ENCODE results near the gene BIRC3.
A peak's percentile ranks its signal among the peaks of the same experiment; 100 is the strongest.
"Not testable (repeated sequence)": the region's sequence is repeated elsewhere in the genome, so short reads cannot be mapped to it uniquely, and the experiment has no call there.

Gene BIRC3

DNA sequence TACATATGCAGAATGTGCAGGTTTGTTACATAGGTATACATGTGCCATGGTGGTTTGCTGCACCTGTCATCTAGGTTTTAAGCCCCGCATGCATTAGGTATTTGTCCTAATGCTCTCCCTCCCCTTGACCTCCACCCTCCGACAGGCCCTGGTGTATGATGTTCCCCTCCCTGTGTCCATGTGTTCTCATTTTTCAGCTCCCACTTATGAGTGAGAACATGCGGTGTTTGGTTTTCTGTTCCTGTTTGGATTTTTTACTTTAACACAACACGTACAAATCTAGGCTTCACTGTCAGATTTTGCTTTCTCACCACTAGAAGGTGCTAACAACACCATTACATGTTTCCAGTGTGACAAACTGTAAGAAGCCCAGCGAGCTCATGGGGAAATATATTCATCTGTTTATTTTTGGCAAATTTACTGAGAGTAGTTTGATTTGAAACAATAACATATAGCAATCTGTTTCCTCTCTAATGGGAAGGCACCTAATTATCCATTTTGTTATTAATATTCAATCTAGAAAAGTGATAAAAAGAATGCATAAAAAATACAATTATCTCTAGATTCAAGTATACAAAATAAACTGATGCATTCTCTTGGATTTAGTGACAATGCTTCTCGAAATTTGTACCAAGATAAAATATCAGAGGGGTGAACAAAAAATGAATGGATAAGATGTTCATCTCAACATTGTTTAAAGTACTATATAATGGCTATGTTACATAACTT lies 23.2 kb upstream of the BIRC3 start:
- Histone ChIP-seq H3K9me3 (ENCODE audit: insufficient read depth, low read length) (no peaks in the 10 kb centered on the region), H3K27ac (ENCODE audit: low read length) (no peak overlapping the region), H2AFZ (ENCODE audit: low read depth, low read length) (no peak overlapping the region), H3K4me3 (ENCODE audit: low read length) (peak overlapping the region; percentile 49; the same call in 1 of the 2 replicates), H3K79me2 (ENCODE audit: low read length) (no peaks in the 10 kb centered on the region), H3K27me3 (ENCODE audit: low read depth, low read length) (no peaks in the 10 kb centered on the region), H3K4me2 (ENCODE audit: low read length) (peak overlapping the region; percentile 54), H4K20me1 (ENCODE audit: insufficient read depth, low read length) (no peaks in the 10 kb centered on the region), H3K9ac (ENCODE audit: low read length) (no peak overlapping the region), H3K36me3 (replicated peaks; ENCODE audit: low read depth, low read length) (no peaks in the 10 kb centered on the region), H3K4me1 (ENCODE audit: low read length) (peaks cover 15% of the 10 kb centered on the region)
- TF ChIP-seq, protein P1, sequence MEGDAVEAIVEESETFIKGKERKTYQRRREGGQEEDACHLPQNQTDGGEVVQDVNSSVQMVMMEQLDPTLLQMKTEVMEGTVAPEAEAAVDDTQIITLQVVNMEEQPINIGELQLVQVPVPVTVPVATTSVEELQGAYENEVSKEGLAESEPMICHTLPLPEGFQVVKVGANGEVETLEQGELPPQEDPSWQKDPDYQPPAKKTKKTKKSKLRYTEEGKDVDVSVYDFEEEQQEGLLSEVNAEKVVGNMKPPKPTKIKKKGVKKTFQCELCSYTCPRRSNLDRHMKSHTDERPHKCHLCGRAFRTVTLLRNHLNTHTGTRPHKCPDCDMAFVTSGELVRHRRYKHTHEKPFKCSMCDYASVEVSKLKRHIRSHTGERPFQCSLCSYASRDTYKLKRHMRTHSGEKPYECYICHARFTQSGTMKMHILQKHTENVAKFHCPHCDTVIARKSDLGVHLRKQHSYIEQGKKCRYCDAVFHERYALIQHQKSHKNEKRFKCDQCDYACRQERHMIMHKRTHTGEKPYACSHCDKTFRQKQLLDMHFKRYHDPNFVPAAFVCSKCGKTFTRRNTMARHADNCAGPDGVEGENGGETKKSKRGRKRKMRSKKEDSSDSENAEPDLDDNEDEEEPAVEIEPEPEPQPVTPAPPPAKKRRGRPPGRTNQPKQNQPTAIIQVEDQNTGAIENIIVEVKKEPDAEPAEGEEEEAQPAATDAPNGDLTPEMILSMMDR (IDR thresholded peaks at IDR 0.05; ENCODE audit: low read depth, low read length): peak; percentile 64
- TF ChIP-seq EZH2phosphoT487 (IDR thresholded peaks at IDR 0.05; ENCODE audit: low read depth): no peak

DNA sequence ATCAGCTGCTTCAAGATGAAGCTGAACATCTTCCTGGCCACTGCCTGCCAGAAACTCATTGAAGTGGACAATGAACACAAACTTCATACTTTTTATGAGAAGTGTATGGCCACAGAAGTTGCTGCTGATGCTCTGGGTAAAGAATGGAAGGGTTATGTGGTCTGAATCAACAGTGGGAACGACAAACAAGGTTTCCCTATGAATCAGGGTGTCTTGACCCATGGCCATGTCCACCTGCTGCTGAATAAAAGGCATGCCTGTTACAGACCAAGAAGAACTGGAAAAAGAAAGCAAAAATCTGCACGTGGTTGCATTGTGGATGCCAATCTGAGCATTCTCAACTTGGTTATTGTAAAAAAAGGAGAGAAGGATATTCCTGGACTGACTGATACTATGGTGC lies 22.2 kb upstream of the BIRC3 start:
- H3K27ac ChIP-seq (ENCODE audit: low read length): no peak overlapping the region
- peak overlapping the region; percentile 26 for H3K4me2 ChIP-seq (ENCODE audit: low read length)
- no peak overlapping the region for H3K9ac ChIP-seq (ENCODE audit: low read length)
- H3K27me3 ChIP-seq (ENCODE audit: low read depth, low read length): no peaks in the 10 kb centered on the region
- H2AFZ ChIP-seq (ENCODE audit: low read depth, low read length): no peak overlapping the region
- no peaks in the 10 kb centered on the region for H3K9me3 ChIP-seq (ENCODE audit: insufficient read depth, low read length)
- H3K36me3 ChIP-seq (replicated peaks; ENCODE audit: low read depth, low read length): no peaks in the 10 kb centered on the region
- peaks cover 15% of the 10 kb centered on the region for H3K4me1 ChIP-seq (ENCODE audit: low read length)
- no peak for TF ChIP-seq EZH2phosphoT487 (IDR thresholded peaks at IDR 0.05; ENCODE audit: low read depth)
- TF ChIP-seq, protein P1 (IDR thresholded peaks at IDR 0.05; ENCODE audit: low read depth, low read length): no peak
- H3K4me3 ChIP-seq (ENCODE audit: low read length): no peak overlapping the region
- H3K79me2 ChIP-seq (ENCODE audit: low read length): no peaks in the 10 kb centered on the region
- no peaks in the 10 kb centered on the region for H4K20me1 ChIP-seq (ENCODE audit: insufficient read depth, low read length)

DNA sequence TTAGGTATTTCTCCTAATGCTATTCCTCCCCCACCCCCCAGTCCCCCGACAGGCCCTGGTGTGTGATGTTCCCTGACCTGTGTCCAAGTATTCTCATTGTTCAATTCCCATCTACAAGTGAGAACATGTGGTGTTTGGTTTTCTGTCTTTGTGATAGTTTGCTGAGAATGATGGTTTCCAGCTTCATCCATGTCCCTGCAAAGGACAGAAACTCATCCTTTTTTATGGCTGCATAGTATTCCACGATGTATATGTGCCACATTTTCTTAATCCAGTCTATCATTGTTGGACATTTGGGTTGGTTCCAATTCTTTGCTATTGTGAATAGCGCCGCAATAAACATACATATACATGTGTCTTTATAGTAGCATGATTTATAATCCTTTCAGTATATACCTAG lies 20.5 kb upstream of the BIRC3 start:
- not testable (repeated sequence) for H3K9me3 ChIP-seq (ENCODE audit: insufficient read depth, low read length); H3K27me3 ChIP-seq (ENCODE audit: low read depth, low read length); H3K4me2 ChIP-seq (ENCODE audit: low read length); H3K4me3 ChIP-seq (ENCODE audit: low read length); H3K79me2 ChIP-seq (ENCODE audit: low read length); H2AFZ ChIP-seq (ENCODE audit: low read depth, low read length); H3K36me3 ChIP-seq (replicated peaks; ENCODE audit: low read depth, low read length); H3K9ac ChIP-seq (ENCODE audit: low read length); H4K20me1 ChIP-seq (ENCODE audit: insufficient read depth, low read length); H3K27ac ChIP-seq (ENCODE audit: low read length)
- H3K4me1 ChIP-seq (ENCODE audit: low read length): peaks cover 15% of the 10 kb centered on the region

DNA sequence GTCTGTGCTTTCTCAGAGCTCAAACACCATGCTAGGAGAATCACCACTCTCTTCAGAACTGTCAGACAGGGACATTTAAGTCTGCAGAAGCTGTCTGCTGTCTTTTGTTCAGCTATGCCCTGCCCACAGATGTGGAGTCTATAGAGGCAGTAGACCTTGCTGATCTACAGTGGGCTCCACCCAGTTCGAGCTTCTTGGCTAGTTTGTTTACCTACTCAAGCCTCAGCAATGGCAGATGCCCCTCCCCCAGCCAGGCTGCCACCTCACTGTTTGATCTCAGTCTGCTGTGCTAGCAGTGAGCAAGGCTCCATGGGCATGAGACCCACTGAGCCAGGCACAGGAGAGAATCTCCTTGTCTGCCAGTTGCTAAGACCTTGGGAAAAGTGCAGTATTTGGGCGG lies 16.4 kb upstream of the BIRC3 start:
- H2AFZ ChIP-seq (ENCODE audit: low read depth, low read length); H3K27me3 ChIP-seq (ENCODE audit: low read depth, low read length): not testable (repeated sequence)

DNA sequence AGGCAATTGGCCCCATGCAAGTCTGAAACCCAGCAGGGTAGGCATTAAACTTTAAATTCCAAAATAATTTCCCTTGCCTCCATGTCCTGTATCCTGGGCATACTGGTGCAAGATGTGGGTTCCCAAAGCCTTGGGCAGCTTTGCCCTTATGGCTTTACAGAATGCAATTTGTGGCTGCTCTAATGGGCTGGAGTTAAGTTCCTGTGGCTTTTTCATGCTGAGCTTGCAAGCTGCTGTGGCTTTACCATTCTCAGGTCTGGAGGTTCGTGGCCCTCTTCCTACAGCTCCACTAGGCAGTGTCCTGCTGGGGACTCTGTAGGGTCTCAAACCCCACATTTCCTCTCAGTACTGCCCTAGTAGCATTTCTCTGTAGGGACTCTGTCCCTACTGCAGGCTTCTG lies 15.0 kb upstream of the BIRC3 start:
- Histone ChIP-seq H2AFZ (ENCODE audit: low read depth, low read length) (no peak overlapping the region), H4K20me1 (ENCODE audit: insufficient read depth, low read length) (no peaks in the 10 kb centered on the region), H3K36me3 (replicated peaks; ENCODE audit: low read depth, low read length) (no peaks in the 10 kb centered on the region), H3K4me3 (ENCODE audit: low read length) (no peak overlapping the region), H3K27ac (ENCODE audit: low read length) (no peak overlapping the region), H3K9ac (ENCODE audit: low read length) (no peak overlapping the region), H3K79me2 (ENCODE audit: low read length) (no peaks in the 10 kb centered on the region), H3K9me3 (ENCODE audit: insufficient read depth, low read length) (no peaks in the 10 kb centered on the region), H3K27me3 (ENCODE audit: low read depth, low read length) (no peaks in the 10 kb centered on the region), H3K4me1 (ENCODE audit: low read length) (peaks cover 34% of the 10 kb centered on the region), H3K4me2 (ENCODE audit: low read length) (no peak overlapping the region)
- no peak for TF ChIP-seq EZH2phosphoT487 (IDR thresholded peaks at IDR 0.05; ENCODE audit: low read depth)
- TF ChIP-seq, protein P1 (IDR thresholded peaks at IDR 0.05; ENCODE audit: low read depth, low read length): no peak

More for the DNA sequence above, 16.4 kb upstream of the BIRC3 start:
- H3K4me3 ChIP-seq (ENCODE audit: low read length); H3K79me2 ChIP-seq (ENCODE audit: low read length); H3K36me3 ChIP-seq (replicated peaks; ENCODE audit: low read depth, low read length); H3K27ac ChIP-seq (ENCODE audit: low read length); H3K4me2 ChIP-seq (ENCODE audit: low read length); H3K9me3 ChIP-seq (ENCODE audit: insufficient read depth, low read length); H3K9ac ChIP-seq (ENCODE audit: low read length); H4K20me1 ChIP-seq (ENCODE audit: insufficient read depth, low read length): not testable (repeated sequence)
- H3K4me1 ChIP-seq (ENCODE audit: low read length): peaks cover 21% of the 10 kb centered on the region
